ENCODE measurements around the gene LYSMD2. TPM values are rescaled to one million over a fixed set of nuclear protein-coding genes. Genes with fewer than 3 reads are reported as not detected.

The LYSMD2 gene
- total RNA-seq, 4 donors from 2014 or later = 5.8 to 16.1 (median 10.6) TPM

DNA sequence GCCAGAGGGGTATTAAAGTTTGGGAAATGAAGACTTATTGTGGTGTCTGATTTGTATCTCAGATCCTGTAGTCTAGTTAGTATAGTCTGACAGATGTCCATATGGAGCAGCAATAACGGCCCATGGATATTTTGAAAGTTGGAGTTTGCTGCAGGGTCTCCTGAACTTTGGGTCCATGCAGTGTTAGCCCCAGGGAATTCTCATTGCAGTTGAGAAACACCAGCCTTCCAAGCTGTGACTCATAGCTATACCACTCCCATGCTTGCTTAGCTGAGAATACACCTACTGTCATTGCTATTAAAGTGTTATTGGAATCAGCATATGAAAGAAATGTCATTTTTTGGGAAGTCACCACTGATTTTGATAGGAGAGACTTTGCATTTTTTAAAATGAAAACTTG lies 43.2 kb upstream of the LYSMD2 start:
- intact Hi-C loops (cut with DNase I; ENCODE audit: low total_unique reads) (no loop called here), in situ Hi-C loops (cut with MboI; ENCODE audit: low sequenced_read_pairs in 4 of 4) (no loop called here)
- Histone ChIP-seq H3K36me3 (peaks cover 0 to 16% of the 10 kb centered on the region in 2 donors), H3K4me1 (no peaks in the 10 kb centered on the region), H3K27ac (no peak overlapping the region), H3K4me3 (no peak overlapping the region), H3K9me3 (no peaks in the 10 kb centered on the region), H3K27me3 (no peaks in the 10 kb centered on the region)
- ATAC-seq (no peak), DNase-seq (no peak)
- no peak for TF ChIP-seq POLR2A (IDR thresholded peaks at IDR 0.05)
- TF ChIP-seq, protein P1, sequence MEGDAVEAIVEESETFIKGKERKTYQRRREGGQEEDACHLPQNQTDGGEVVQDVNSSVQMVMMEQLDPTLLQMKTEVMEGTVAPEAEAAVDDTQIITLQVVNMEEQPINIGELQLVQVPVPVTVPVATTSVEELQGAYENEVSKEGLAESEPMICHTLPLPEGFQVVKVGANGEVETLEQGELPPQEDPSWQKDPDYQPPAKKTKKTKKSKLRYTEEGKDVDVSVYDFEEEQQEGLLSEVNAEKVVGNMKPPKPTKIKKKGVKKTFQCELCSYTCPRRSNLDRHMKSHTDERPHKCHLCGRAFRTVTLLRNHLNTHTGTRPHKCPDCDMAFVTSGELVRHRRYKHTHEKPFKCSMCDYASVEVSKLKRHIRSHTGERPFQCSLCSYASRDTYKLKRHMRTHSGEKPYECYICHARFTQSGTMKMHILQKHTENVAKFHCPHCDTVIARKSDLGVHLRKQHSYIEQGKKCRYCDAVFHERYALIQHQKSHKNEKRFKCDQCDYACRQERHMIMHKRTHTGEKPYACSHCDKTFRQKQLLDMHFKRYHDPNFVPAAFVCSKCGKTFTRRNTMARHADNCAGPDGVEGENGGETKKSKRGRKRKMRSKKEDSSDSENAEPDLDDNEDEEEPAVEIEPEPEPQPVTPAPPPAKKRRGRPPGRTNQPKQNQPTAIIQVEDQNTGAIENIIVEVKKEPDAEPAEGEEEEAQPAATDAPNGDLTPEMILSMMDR (IDR thresholded peaks at IDR 0.05 in 4 of 5, conservative IDR thresholded peaks at IDR 0.05 in 1 of 5) = no peak

DNA sequence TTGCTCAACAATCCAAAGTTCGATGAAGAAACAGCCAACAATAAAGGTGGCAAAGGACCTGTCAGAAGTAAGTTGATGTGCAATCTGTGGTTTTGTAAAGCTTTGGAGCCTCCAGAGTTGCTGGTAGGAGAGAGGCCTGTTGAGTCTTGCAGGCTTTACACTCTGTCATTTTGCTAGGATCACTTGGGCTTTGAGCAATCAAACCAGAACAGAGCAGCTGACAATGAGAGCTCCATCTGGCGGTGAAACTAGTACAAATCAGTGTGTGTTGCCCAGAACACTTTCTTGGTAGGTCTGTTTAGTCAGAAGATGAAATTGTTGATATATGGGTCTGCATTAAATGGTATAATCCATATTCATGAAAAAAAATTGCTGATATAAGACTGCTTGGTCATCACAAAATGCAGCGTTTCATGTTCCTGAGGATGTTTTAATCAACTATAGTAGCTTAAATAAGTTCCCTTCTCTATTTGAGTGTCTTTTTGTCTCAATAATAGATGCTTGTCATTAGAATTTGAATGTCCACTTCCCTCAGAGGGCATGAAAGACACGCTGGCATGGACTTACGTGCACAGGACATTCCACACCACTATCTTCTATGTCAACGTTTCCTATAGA lies 39.6 kb upstream of the LYSMD2 start:
- no peak for TF ChIP-seq POLR2A (IDR thresholded peaks at IDR 0.05)
- TF ChIP-seq, protein P1 (IDR thresholded peaks at IDR 0.05 in 4 of 5, conservative IDR thresholded peaks at IDR 0.05 in 1 of 5) = peak; percentile 54 to 75 (median 66)
- Histone ChIP-seq H3K27me3 (no peaks in the 10 kb centered on the region), H3K36me3 (peaks cover 0 to 9% of the 10 kb centered on the region in 2 donors), H3K27ac (no peak overlapping the region), H3K9me3 (no peaks in the 10 kb centered on the region), H3K4me1 (no peaks in the 10 kb centered on the region), H3K4me3 (no peak overlapping the region)
- peak; percentile 95 to 96 for ATAC-seq
- in situ Hi-C loops (cut with MboI; ENCODE audit: low sequenced_read_pairs in 4 of 4) = no loop called here
- intact Hi-C loops (cut with DNase I; ENCODE audit: low total_unique reads) = loop anchor here (1.0 kb wide), 1 partner anchor 127 kb away; no protein-coding TSS in a partner anchor
- DNase-seq = peak; percentile 40 to 54

DNA sequence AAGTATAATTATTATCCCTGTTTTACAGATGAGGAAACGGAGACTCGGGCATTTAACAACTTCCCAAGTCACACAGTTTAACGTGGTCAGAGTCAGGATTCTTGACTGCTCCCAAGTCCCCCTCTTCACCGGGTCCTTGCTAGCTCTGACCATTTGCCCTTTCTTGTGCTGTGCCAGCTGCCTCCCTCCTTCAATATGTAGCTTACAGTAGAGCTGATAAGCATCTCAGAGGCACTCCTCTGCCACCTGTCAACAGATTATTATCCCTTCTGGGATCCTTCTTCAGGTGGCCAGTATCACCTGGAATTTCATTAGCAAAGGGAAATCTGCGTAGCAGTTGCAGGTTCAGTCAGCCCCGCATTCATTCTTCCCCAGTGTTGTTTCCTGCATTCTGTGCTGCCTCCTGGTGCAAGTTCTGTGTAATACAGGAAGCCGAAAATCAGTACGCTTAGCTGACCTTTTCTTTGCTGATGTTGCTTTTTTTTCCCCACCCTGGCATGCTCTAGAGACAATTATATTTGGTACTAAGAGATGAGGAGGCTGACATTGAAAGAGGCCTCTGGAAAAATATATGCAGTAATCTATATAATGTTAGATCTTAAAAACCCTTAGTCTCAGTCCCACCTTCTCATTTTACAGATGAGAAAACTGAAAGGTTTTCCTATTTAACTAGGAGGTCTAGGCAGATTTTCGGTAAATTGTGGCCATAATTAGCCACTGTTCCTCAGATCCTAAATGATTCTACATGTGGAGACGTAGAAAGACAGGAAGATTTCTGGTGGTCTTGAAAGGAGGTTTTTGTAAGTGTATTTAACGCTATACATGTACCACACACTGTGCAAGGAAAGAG lies 38.7 kb upstream of the LYSMD2 start:
- no peak for DNase-seq
- H3K4me1 ChIP-seq = no peaks in the 10 kb centered on the region
- peaks cover 0 to 7% of the 10 kb centered on the region in 2 donors for H3K36me3 ChIP-seq
- intact Hi-C loops (cut with DNase I; ENCODE audit: low total_unique reads) = no loop called here
- in situ Hi-C loops (cut with MboI; ENCODE audit: low sequenced_read_pairs in 4 of 4) = no loop called here
- TF ChIP-seq, protein P1 (IDR thresholded peaks at IDR 0.05 in 4 of 5, conservative IDR thresholded peaks at IDR 0.05 in 1 of 5) = peak; percentile 49 to 63 (median 53)
- no peak for TF ChIP-seq POLR2A (IDR thresholded peaks at IDR 0.05)
- H3K4me3 ChIP-seq = no peak overlapping the region
- peak; percentile 50 to 65 for ATAC-seq
- no peaks in the 10 kb centered on the region for H3K9me3 ChIP-seq
- no peak overlapping the region for H3K27ac ChIP-seq
- no peaks in the 10 kb centered on the region for H3K27me3 ChIP-seq

DNA sequence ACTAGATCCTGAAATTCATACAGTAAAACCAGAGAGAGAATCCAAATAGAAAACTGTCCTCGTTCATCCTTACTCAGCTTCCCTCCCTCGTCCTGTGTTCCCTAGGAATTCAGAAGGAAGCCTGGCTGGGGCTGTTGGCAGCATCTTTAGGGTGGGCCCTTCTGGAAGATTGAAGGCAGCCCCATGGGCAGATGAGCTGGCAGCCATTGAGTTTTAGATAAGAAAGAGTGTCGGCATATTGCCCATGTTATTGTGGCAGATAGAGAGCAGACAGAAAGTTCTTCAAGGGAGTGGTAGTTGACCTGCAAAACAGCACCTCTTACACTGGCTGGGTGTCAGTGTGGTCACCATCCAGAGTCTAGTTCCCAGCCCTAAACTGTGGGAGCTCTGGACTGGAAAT lies 37.5 kb upstream of the LYSMD2 start:
- no peak overlapping the region for H3K27ac ChIP-seq
- peaks cover 0 to 7% of the 10 kb centered on the region in 2 donors for H3K36me3 ChIP-seq
- intact Hi-C loops (cut with DNase I; ENCODE audit: low total_unique reads) = no loop called here
- H3K4me3 ChIP-seq = no peak overlapping the region
- no peak for ATAC-seq
- no peak for DNase-seq
- TF ChIP-seq, protein P1 (IDR thresholded peaks at IDR 0.05 in 4 of 5, conservative IDR thresholded peaks at IDR 0.05 in 1 of 5) = no peak
- no peak for TF ChIP-seq POLR2A (IDR thresholded peaks at IDR 0.05)
- in situ Hi-C loops (cut with MboI; ENCODE audit: low sequenced_read_pairs in 4 of 4) = loop anchor here (5.0 kb wide), 3 partner anchors 123 to 133 kb away; no protein-coding TSS in a partner anchor
- H3K9me3 ChIP-seq = no peaks in the 10 kb centered on the region
- no peaks in the 10 kb centered on the region for H3K4me1 ChIP-seq
- no peaks in the 10 kb centered on the region for H3K27me3 ChIP-seq
